PC-9 (cell line): Measurements from ENCODE around the gene JOSD1. TPM values are rescaled to one million over a fixed set of nuclear protein-coding genes. Genes with fewer than 3 reads are reported as not detected.
A peak's percentile ranks its signal among the peaks of the same experiment; 100 is the strongest.

Source experiments
- BruUV-seq: library from RNA; stranded (reverse); fragments of 400-500 nt; replicated peaks from 2 replicates; lab custom pipeline; 2021; lab: Mats Ljungman, UMichigan
- CTCF ChIA-PET: fragments of 300-600 bp; sonication (Branson Sonifier 250); formaldehyde crosslinking; loops from one replicate; lab custom pipeline; 2022; ENCODE audit warnings: antibody characterized with exemption; lab: Charles Lee
- POLR2A ChIA-PET: fragments of 300-600 bp; sonication (Branson Sonifier 250); formaldehyde crosslinking; loops from one replicate; lab custom pipeline; 2022; ENCODE audit warnings: antibody characterized with exemption; ENCODE audit not compliant: unreplicated experiment; lab: Charles Lee
- DNase-seq, 2 experiments: peaks; one replicate each; pipeline versions ENCODE4 v3.0.0 to v3.0.0-alpha.2; 2015 to 2022; ENCODE audit warnings: mixed read lengths in 1 of 2
- H2AFZ ChIP-seq: fragments of 200-600 bp; sonication (generic); 2 replicates; pipeline ENCODE4 v1.8.1; 2017; ENCODE audit warnings: antibody characterized with exemption
- H3F3A ChIP-seq: fragments of 200-600 bp; sonication (generic); 2 replicates; pipeline ENCODE4 v1.8.1; 2017; ENCODE audit warnings: antibody characterized with exemption, mild to moderate bottlenecking, low read depth; ENCODE audit not compliant: insufficient read depth
- H3K27ac ChIP-seq: fragments of 200-600 bp; sonication (generic); 2 replicates; pipeline ENCODE4 v1.6.1; 2016; ENCODE audit warnings: mixed run types
- H3K27me3 ChIP-seq: fragments of 200-600 bp; sonication (generic); 2 replicates; pipeline ENCODE4 v1.6.1; 2016; ENCODE audit warnings: low read depth, mixed run types; ENCODE audit not compliant: insufficient read depth
- H3K36me3 ChIP-seq: fragments of 200-600 bp; sonication (generic); 2 replicates; pipeline ENCODE4 v1.6.1; 2016; ENCODE audit warnings: low read depth, mixed run types
- H3K4me1 ChIP-seq: fragments of 200-600 bp; sonication (generic); replicated peaks from 2 replicates; pipeline ENCODE4 v1.6.1; 2016; ENCODE audit warnings: mixed run types; ENCODE audit not compliant: insufficient read depth
- H3K4me2 ChIP-seq: fragments of 200-600 bp; sonication (generic); 2 replicates; pipeline ENCODE4 v1.6.1; 2017; ENCODE audit warnings: mixed run types
- H3K4me3 ChIP-seq: fragments of 200-600 bp; sonication (generic); 2 replicates; pipeline ENCODE4 v1.6.1; 2016; ENCODE audit warnings: mixed run types
- H3K79me2 ChIP-seq: fragments of 200-600 bp; sonication (generic); 2 replicates; pipeline ENCODE4 v1.6.1; 2017; ENCODE audit warnings: low read depth, mixed run types
- H3K9me2 ChIP-seq: fragments of 200-600 bp; sonication (generic); 2 replicates; pipeline ENCODE4 v1.8.1; 2017; ENCODE audit warnings: mild to moderate bottlenecking; ENCODE audit not compliant: insufficient read depth
- H3K9me3 ChIP-seq: fragments of 200-600 bp; sonication (generic); 2 replicates; pipeline ENCODE4 v1.8.1; 2016; ENCODE audit warnings: low read depth; ENCODE audit not compliant: insufficient read depth
- H4K20me1 ChIP-seq: fragments of 200-600 bp; sonication (generic); 2 replicates; pipeline ENCODE4 v1.8.1; 2017; ENCODE audit not compliant: insufficient read depth
- EZH2 ChIP-seq: fragments of 200-600 bp; sonication (generic); IDR thresholded peaks from 2 replicates; pipeline ENCODE4 v1.8.0; 2017; ENCODE audit warnings: antibody characterized with exemption, low read depth
- intact Hi-C: fragments of 100-400 bp; cut with micrococcal nuclease; formaldehyde crosslinking; loops from one replicate; pipeline ENCODE4 v1.10.0; 2022; ENCODE audit not compliant: unreplicated experiment
- total RNA-seq: library from RNA; stranded (reverse); gene quantifications from 2 replicates; pipeline ENCODE4 v1.2.3, GENCODE V29; 2021
- TF ChIP-seq, protein P1 (sequence below): fragments of 200-600 bp; sonication (generic); conservative IDR thresholded peaks from 2 replicates; pipeline ENCODE4 v1.6.1; 2017; ENCODE audit warnings: mixed run types, antibody characterized with exemption, mild to moderate bottlenecking, moderate library complexity

JOSD1 gene
- total RNA-seq, 1 experiment from 2014 or later: 102 TPM

DNA sequence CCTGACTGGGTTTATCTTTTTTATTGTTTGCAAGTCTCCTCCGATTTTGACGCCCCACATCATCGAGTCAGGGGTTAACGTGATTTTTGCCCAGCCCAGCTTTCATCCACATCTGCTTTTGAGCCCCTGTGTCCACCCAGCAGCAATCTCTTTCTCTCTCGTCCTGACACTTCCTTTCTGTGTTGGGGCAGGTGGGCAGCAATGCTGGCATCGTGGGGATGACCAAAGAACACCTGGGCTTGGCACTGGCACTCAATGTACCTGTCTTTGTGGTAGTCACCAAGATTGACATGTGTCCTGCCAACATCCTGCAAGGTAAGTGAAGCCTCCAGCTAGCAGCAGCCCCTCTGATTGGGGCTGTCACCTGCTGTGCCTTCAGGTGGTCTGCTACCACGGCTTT, 20.8 kb upstream of the JOSD1 start:
- Histone ChIP-seq H2AFZ (no peak overlapping the region), H3K79me2 (peaks cover 40% of the 10 kb centered on the region), H3K4me3 (no peak overlapping the region), H3K9me2 (no peaks in the 10 kb centered on the region), H3K36me3 (peaks cover 61% of the 10 kb centered on the region), H4K20me1 (peaks cover 40% of the 10 kb centered on the region), H3K27ac (no peak overlapping the region), H3K9me3 (no peaks in the 10 kb centered on the region), H3K4me2 (no peak overlapping the region), H3F3A (peaks cover 41% of the 10 kb centered on the region), H3K27me3 (no peaks in the 10 kb centered on the region), H3K4me1 (peaks cover 23% of the 10 kb centered on the region)
- no TSS peak for BruUV-seq
- no peak for DNase-seq
- no peak for TF ChIP-seq EZH2
- TF ChIP-seq, protein P1, sequence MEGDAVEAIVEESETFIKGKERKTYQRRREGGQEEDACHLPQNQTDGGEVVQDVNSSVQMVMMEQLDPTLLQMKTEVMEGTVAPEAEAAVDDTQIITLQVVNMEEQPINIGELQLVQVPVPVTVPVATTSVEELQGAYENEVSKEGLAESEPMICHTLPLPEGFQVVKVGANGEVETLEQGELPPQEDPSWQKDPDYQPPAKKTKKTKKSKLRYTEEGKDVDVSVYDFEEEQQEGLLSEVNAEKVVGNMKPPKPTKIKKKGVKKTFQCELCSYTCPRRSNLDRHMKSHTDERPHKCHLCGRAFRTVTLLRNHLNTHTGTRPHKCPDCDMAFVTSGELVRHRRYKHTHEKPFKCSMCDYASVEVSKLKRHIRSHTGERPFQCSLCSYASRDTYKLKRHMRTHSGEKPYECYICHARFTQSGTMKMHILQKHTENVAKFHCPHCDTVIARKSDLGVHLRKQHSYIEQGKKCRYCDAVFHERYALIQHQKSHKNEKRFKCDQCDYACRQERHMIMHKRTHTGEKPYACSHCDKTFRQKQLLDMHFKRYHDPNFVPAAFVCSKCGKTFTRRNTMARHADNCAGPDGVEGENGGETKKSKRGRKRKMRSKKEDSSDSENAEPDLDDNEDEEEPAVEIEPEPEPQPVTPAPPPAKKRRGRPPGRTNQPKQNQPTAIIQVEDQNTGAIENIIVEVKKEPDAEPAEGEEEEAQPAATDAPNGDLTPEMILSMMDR: no peak
- CTCF ChIA-PET: interaction anchor here (0.9 kb wide), 1 partner anchor 39 kb away, joined by 3 read pairs; the partner anchor contains the start of gene TOMM22
- intact Hi-C loops: no loop called here
- POLR2A ChIA-PET: interaction anchor here (0.6 kb wide), 1 partner anchor 10 kb away, joined by 3 read pairs; no protein-coding TSS in a partner anchor

DNA sequence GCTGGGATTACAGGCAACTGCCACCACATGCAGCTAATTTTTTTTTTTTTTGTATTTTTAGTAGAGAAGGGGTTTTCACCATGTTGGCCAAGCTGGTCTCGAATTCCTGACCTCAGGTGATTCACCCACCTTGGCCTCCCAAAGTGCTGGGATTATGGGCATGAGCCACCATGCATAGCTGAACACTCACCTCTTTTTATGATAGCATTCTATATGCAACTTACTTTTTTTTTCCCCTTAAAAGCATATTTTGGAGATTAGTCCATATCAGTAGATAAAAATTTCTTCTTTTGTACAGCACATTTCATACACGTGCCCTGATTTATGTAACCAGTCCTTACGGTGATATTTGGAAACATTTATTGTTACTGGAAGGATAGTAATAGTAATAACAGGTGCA, 19.6 kb upstream of the JOSD1 start:
- peaks cover 62% of the 10 kb centered on the region for H3K36me3 ChIP-seq
- TF ChIP-seq EZH2: no peak
- TF ChIP-seq, protein P1: no peak

DNA sequence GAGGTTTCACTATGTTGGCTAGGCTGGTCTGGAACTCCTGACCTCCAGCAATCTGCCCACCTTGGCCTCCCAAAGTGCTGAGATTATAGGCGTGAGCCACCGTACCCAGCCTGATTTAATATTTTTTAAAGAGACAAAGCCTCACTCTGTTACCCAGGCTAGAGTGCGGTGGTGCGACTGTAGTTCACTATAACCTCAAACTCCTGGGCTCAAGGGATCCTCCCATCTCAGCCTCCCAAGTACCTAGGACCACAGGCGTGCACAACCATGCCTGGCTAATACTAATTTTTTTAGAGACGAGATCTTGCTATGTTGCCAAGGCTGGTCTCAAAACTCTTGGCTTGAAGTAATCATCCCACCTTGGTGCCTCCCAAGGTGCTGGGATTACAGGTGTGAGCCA, 18.5 kb upstream of the JOSD1 start:
- H3K27ac ChIP-seq: peak overlapping the region; percentile 57
- no peaks in the 10 kb centered on the region for H3K9me2 ChIP-seq
- H3K4me2 ChIP-seq: peak overlapping the region; percentile 69; the same call in 1 of the 2 replicates
- ChIA-PET POLR2A (no interaction called here), CTCF (interaction anchor here (1.4 kb wide), 1 partner anchor 47 kb away, joined by 4 read pairs; no protein-coding TSS in a partner anchor)
- TF ChIP-seq, protein P1: no peak
- TF ChIP-seq EZH2: no peak
- peaks cover 55% of the 10 kb centered on the region for H3K36me3 ChIP-seq
- no peak overlapping the region for H2AFZ ChIP-seq
- no peaks in the 10 kb centered on the region for H3K9me3 ChIP-seq
- H3K79me2 ChIP-seq: peaks cover 62% of the 10 kb centered on the region
- peaks cover 40% of the 10 kb centered on the region for H3F3A ChIP-seq
- H3K27me3 ChIP-seq: no peaks in the 10 kb centered on the region
- H4K20me1 ChIP-seq: peaks cover 59% of the 10 kb centered on the region
- no peak for DNase-seq
- peaks cover 23% of the 10 kb centered on the region for H3K4me1 ChIP-seq
- BruUV-seq: no TSS peak
- intact Hi-C loops: no loop called here
- no peak overlapping the region for H3K4me3 ChIP-seq

More for the DNA sequence above, 19.6 kb upstream of the JOSD1 start:
- Histone ChIP-seq H3K4me2 (no peak overlapping the region), H3K27me3 (no peaks in the 10 kb centered on the region), H3K27ac (no peak overlapping the region), H3K79me2 (peaks cover 51% of the 10 kb centered on the region), H3K9me3 (no peaks in the 10 kb centered on the region), H3K4me3 (no peak overlapping the region), H3K4me1 (peaks cover 23% of the 10 kb centered on the region), H3K9me2 (no peaks in the 10 kb centered on the region), H4K20me1 (peaks cover 52% of the 10 kb centered on the region), H3F3A (peaks cover 46% of the 10 kb centered on the region), H2AFZ (no peak overlapping the region)
- BruUV-seq: no TSS peak
- ChIA-PET CTCF (no interaction called here), POLR2A (interaction anchor here (0.6 to 0.7 kb wide), 2 partner anchors 15 to 39 kb away, joined by 3 to 4 read pairs; partner anchors contain the start of gene GTPBP1)
- intact Hi-C loops: no loop called here
- no peak for DNase-seq
